IPS DF 6.9 (cell line): Measurements from ENCODE around the gene SCYGR3.
"Not testable (repeated sequence)": the region's sequence is repeated elsewhere in the genome, so short reads cannot be mapped to it uniquely, and the experiment has no call there.

Experiments used
- DNase-seq: peaks from one replicate; pipeline ENCODE4 v3.0.0-alpha.2; 2013; ENCODE audit warnings: low read depth, low spot score
- H3K27ac ChIP-seq: one replicate; pipeline ENCODE4 v1.5.1; 2013; ENCODE audit warnings: low read length, control low read depth
- H3K27me3 ChIP-seq: 2 replicates; pipeline ENCODE4 v1.6.1; 2013; ENCODE audit warnings: mild to moderate bottlenecking, low read length; ENCODE audit not compliant: control insufficient read depth, insufficient read depth
- H3K36me3 ChIP-seq: 2 replicates; pipeline ENCODE4 v1.6.1; 2013; ENCODE audit warnings: low read length; ENCODE audit not compliant: control insufficient read depth, insufficient read depth
- H3K4me1 ChIP-seq: 2 replicates; pipeline ENCODE4 v1.6.1; 2013; ENCODE audit warnings: low read length; ENCODE audit not compliant: control insufficient read depth, insufficient read depth
- H3K4me3 ChIP-seq: 2 replicates; pipeline ENCODE4 v1.5.1; 2013; ENCODE audit warnings: mild to moderate bottlenecking, low read length
- H3K9me3 ChIP-seq: 2 replicates; pipeline ENCODE4 v1.6.1; 2013; ENCODE audit warnings: low read length, inconsistent platforms; ENCODE audit not compliant: control insufficient read depth, insufficient read depth
- WGBS: extraction: QIAGEN DNeasy Blood & Tissue Kit; methylation state at CpG from one replicate; pipeline ENCODE4 v1.1.7; 2013; ENCODE audit warnings: mixed read lengths, missing lambda C conversion rate; ENCODE audit not compliant: insufficient read length, insufficient coverage; 5-methylcytosine and 5-hydroxymethylcytosine counted together

Gene SCYGR3

DNA sequence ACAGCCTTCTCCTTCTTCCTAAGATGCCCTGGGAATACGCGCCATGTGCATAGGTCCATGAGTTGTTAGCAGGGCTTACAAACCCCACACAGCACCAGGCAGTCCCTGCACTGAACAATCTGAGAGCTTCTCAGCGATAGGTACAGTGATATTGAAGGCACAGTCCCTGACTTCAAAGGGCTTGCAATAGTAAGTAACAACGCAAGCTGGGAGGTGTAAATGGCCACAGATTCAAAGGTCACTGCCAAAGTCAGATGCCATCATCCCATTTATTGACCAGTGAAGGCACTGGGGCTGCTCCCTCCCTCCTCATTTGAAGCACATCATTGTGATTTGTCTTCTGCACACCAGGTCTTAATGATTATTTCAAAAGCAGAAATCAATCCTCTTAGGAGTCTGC lies 541 bp upstream of the SCYGR3 start:
- Histone ChIP-seq H3K36me3 (no peaks in the 10 kb centered on the region), H3K4me3 (no peak overlapping the region), H3K4me1 (no peaks in the 10 kb centered on the region; the same call in 1 of the 2 replicates), H3K27me3 (no peaks in the 10 kb centered on the region), H3K27ac (no peak overlapping the region), H3K9me3 (no peaks in the 10 kb centered on the region)
- no CpG with 5 or more reads among the region's 4 CpGs for WGBS
- no peak for DNase-seq

DNA sequence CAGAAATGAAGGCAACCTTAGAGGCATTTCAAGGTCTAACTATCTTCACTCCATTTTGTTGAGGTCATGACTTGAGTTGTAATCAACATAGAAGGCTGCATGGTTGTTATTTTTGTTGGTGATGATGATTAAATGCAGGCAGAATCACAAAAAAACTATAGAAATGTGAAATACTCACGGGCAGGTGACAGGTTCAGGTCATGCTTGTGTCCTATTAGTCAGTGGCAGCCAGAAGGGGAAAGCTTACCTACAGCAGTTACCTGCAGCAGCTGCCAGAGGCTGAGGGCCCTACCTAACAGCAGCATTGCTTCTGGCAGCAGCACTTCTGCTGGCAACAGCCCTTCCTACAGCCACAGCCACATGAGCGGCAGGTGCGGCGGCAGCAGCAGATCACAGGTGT lies 394 bp downstream of the SCYGR3 start:
- Histone ChIP-seq H3K27ac (no peak overlapping the region), H3K4me3 (no peak overlapping the region), H3K27me3 (no peaks in the 10 kb centered on the region), H3K4me1 (no peaks in the 10 kb centered on the region; the same call in 1 of the 2 replicates), H3K9me3 (no peaks in the 10 kb centered on the region), H3K36me3 (no peaks in the 10 kb centered on the region)
- no peak for DNase-seq
- no CpG with 5 or more reads among the region's 4 CpGs for WGBS

DNA sequence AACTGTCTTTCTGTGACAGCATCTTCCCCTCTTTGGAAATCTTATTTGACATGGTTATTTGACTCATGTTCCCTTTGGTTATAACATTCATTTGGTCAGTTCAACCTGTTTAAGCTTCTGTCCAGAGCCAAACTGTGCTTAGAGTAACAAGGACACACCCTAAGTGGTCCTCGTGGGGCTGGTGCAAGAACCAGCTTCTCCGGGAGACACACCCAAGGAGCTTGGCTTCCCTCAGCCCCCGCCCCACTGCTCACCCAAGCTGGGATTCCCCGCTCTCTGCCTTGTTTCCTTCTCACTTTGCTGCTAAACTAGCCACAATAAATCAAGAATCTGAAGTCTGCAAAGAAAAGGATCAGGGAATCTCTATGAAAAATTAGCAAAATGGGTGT lies 1.4 kb downstream of the SCYGR3 start:
- no peaks in the 10 kb centered on the region for H3K36me3 ChIP-seq
- H3K9me3 ChIP-seq, result no peaks in the 10 kb centered on the region
- no peaks in the 10 kb centered on the region for H3K27me3 ChIP-seq
- DNase-seq, result no peak
- WGBS, result no CpG with 5 or more reads among the region's 4 CpGs
- H3K4me3 ChIP-seq, result no peak overlapping the region
- H3K4me1 ChIP-seq, result no peaks in the 10 kb centered on the region; the same call in 1 of the 2 replicates
- H3K27ac ChIP-seq, result no peak overlapping the region

DNA sequence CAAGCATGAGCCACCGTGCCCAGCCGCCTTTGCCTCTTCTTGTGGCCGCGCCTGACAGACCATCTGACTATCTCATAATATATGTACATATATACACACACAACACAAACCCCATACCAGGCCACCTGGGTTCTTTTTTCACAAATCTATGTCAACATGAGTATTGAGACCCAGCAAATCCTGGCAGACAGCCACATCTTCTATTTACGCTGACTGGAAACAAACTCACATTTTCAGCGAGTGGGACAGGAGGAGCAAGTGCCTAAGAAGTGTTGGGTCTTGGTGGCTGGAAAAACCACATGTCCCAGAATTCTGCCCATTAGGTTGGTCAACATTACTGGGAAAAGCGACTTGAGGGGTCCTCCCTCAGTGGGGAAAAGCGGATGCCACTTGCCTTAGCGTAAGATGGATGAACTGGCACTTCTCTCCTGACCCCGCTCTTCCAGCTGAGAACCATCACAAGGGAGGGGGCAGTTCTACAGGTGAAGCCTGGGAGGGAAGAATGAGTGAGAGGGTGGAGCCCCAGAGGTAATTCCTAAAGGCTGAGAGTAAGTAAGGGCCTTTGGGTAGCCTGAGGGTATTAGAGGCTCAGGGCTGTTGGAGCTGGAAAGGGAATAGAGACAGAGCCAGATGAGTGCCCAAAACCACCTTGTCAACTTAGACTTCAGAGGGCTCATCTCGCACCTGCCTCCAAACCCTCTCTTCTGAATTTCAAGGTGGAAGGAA lies 1.9 kb downstream of the SCYGR3 start:
- H3K27me3 ChIP-seq, result no peaks in the 10 kb centered on the region
- WGBS, result no CpG with 5 or more reads among the region's 11 CpGs
- H3K4me3 ChIP-seq, result no peak overlapping the region
- DNase-seq, result no peak
- H3K4me1 ChIP-seq, result no peaks in the 10 kb centered on the region; the same call in 1 of the 2 replicates
- no peak overlapping the region for H3K27ac ChIP-seq
- H3K36me3 ChIP-seq, result no peaks in the 10 kb centered on the region
- no peaks in the 10 kb centered on the region for H3K9me3 ChIP-seq

DNA sequence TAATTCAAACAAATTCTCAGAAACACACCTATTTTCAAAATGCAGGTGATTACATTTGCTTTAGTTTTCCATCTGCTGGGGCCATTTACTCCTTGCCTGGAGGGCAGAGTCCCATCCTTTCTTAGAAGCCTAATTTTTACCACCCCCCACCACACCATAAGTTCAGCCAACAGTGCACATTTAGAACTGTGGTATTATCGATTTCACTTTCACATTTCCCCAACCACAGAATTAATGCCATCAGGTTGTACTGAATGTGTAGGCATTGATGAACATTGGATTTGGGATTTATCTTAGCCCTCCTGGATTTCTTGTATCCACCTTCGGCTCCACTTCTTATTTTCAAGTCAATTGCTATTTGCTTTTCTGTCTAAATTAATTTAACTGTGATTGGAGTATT lies 4.5 kb downstream of the SCYGR3 start:
- DNase-seq, result no peak
- Histone ChIP-seq H3K4me1 (no peaks in the 10 kb centered on the region), H3K27ac (no peak overlapping the region), H3K9me3 (no peaks in the 10 kb centered on the region), H3K27me3 (no peaks in the 10 kb centered on the region), H3K4me3 (no peak overlapping the region), H3K36me3 (no peaks in the 10 kb centered on the region)
- no CpG with 5 or more reads among the region's 2 CpGs for WGBS

DNA sequence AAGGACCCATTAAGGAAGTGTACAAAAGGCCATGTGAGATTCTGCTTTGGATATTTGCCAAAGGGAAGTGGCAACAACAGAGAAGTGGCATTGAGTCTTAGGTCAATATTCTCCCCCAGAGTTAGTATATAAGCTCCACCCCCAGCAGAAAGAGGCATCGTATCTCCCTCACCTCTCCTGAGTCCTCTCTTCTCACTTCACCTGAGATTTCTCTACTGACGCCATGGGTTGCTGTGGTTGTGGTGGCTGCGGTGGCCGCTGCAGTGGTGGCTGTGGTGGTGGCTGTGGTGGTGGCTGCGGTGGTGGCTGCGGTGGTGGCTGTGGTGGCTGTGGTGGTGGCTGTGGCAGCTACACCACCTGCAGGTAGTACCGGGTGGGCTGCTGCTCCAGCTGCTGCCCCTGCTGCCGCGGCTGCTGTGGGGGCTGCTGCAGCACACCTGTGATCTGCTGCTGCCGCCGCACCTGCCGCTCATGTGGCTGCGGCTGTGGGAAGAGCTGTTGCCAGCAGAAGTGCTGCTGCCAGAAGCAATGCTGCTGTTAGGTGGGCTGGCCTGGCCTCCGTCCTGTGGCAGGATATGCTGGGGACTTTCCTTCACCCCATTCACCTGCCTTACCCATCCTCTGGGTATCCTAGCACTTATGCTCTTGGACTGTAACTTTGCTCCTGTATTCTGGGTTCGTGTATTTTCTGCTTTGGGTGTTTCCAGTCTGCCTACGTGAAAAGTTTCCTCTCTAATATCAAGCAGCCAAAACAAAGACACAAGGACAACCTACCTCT lies 5.9 kb downstream of the SCYGR3 start:
- Histone ChIP-seq H3K9me3 (no peaks in the 10 kb centered on the region), H3K4me1 (no peaks in the 10 kb centered on the region), H3K4me3 (no peak overlapping the region), H3K36me3 (no peaks in the 10 kb centered on the region), H3K27ac (no peak overlapping the region), H3K27me3 (no peaks in the 10 kb centered on the region)
- no CpG with 5 or more reads among the region's 16 CpGs for WGBS
- no peak for DNase-seq

DNA sequence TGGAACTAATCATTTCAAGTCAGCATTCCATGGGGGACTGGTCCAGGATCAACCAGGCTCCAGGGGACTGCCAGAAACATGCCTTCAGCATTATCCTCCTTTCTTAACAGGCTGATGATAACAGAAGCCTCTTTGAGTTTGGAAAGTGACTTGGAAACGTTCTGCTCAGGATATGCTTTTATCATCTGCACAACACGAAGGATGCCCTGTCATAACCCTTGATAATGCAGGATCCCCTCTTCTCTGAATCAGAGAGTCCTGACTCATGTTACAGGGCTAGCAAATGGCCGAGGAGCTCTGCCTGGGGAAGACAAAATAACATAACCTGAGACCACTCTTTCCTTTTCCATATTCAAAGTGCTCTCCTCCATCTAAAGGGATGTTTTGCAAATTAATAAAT lies 6.7 kb downstream of the SCYGR3 start:
- no CpG with 5 or more reads among the region's 3 CpGs for WGBS
- DNase-seq, result no peak
- no peak overlapping the region for H3K27ac ChIP-seq
- H3K36me3 ChIP-seq, result no peaks in the 10 kb centered on the region
- H3K27me3 ChIP-seq, result no peaks in the 10 kb centered on the region
- no peaks in the 10 kb centered on the region for H3K9me3 ChIP-seq
- no peak overlapping the region for H3K4me3 ChIP-seq
- no peaks in the 10 kb centered on the region for H3K4me1 ChIP-seq

DNA sequence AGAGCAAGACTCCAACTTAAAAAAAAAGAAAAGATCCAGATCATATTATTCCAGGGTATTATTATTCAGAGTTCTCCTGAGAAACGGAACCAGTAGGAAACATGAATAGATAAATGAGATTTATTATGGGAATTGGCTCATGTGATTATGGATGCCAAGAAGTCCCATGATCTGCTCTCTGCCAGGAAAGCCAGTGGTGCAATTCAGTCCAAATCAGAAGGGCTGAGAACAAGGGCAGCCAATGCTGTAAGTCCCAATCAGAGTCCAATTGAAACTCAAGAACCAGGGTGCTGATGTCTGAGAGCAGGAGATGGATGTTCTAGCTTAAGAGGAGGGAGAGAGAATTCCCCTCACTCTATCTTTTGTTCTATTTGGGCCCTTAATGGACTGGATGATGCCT lies 8.2 kb downstream of the SCYGR3 start:
- Histone ChIP-seq H3K27me3 (no peaks in the 10 kb centered on the region), H3K9me3 (no peaks in the 10 kb centered on the region), H3K27ac (no peak overlapping the region), H3K36me3 (no peaks in the 10 kb centered on the region), H3K4me3 (no peak overlapping the region), H3K4me1 (no peaks in the 10 kb centered on the region)
- WGBS, result no CpG with 5 or more reads among the region's 1 CpG
- DNase-seq, result no peak

DNA sequence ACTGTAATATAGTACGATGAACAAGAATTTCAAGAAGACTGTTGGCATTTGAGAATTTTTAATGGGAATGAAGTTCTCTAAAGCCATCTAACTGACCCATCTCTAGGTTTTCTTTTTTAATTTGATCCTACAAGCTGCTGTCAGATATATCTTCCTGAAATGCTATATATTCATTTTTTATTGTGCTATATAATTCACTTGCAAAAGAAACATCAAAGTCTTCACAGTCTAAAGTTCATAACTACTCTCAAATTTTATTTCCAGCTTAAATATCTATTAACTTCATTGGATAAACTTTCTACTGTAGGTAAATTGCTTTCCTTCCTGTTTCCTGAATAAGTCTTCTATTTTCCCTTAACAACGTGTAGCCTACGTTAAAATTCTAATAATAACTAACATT lies 12.3 kb downstream of the SCYGR3 start:
- no peaks in the 10 kb centered on the region for H3K9me3 ChIP-seq
- no peak for DNase-seq
- H3K4me3 ChIP-seq, result no peak overlapping the region
- H3K27me3 ChIP-seq, result no peaks in the 10 kb centered on the region
- H3K27ac ChIP-seq, result no peak overlapping the region
- no CpG with 5 or more reads among the region's 3 CpGs for WGBS
- H3K4me1 ChIP-seq, result no peaks in the 10 kb centered on the region
- H3K36me3 ChIP-seq, result no peaks in the 10 kb centered on the region

DNA sequence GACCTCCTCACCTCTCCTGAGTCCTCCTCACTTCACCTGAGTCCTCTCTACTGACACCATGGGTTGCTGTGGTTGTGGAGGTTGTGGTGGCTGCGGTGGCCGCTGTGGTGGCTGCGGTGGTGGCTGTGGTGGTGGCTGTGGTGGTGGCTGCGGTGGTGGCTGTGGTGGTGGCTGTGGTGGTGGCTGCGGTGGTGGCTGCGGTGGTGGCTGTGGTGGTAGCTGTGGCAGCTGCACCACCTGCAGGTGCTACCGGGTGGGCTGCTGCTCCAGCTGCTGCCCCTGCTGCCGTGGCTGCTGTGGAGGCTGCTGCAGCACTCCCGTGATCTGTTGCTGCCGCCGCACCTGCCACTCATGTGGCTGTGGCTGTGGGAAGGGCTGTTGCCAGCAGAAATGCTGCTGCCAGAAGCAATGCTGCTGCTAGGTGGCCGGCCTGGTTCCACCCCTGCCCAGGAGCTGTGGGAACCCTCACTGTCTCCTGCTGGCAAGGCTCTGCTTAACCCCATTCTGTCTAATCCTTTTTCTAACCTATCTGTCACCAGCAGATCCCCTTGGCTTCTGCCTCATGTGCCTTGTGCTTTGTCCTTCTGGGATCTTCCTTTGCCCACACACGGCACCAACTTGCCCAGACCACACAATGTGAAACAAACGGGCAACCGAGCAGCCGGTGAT lies 15.7 kb downstream of the SCYGR3 start, which contains the start of gene SCYGR2:
Gene SCYGR2 (plus strand): TSS at position 59 of the 669 bp plus-strand sequence. CDS start 0 bp downstream, at position 59.
- H3K36me3 ChIP-seq, H3K27ac ChIP-seq, H3K9me3 ChIP-seq, H3K27me3 ChIP-seq, DNase-seq, H3K4me3 ChIP-seq, H3K4me1 ChIP-seq: not testable (repeated sequence)
- no CpG with 5 or more reads among the region's 16 CpGs for WGBS
